ENCODE results near the gene SORT1.
A peak's percentile ranks its signal among the peaks of the same experiment; 100 is the strongest.

SORT1 gene

GRCh38 chr1:109369167-109369746, 28.5 kb downstream of the SORT1 start:
- no peak for TF ChIP-seq CTCF (conservative IDR thresholded peaks at IDR 0.05; ENCODE audit: low read depth, low read length)
- DNase-seq (ENCODE audit: low read depth), result peak; percentile 66
- H3K4me3 ChIP-seq (ENCODE audit: low read depth, low read length), result no peak overlapping the region

GRCh38 chr1:109368464-109368863, 29.3 kb downstream of the SORT1 start:
- peak; percentile 31 for TF ChIP-seq CTCF (conservative IDR thresholded peaks at IDR 0.05; ENCODE audit: low read depth, low read length)
- H3K4me3 ChIP-seq (ENCODE audit: low read depth, low read length), result no peak overlapping the region
- DNase-seq (ENCODE audit: low read depth), result no peak

GRCh38 chr1:109367626-109368025, 30.1 kb downstream of the SORT1 start:
- H3K4me3 ChIP-seq (ENCODE audit: low read depth, low read length), result no peak overlapping the region
- TF ChIP-seq CTCF (conservative IDR thresholded peaks at IDR 0.05; ENCODE audit: low read depth, low read length), result no peak
- no peak for DNase-seq (ENCODE audit: low read depth)

GRCh38 chr1:109365642-109366204, 32.0 kb downstream of the SORT1 start:
- no peak for TF ChIP-seq CTCF (conservative IDR thresholded peaks at IDR 0.05; ENCODE audit: low read depth, low read length)
- peak; percentile 47 for DNase-seq (ENCODE audit: low read depth)
- no peak overlapping the region for H3K4me3 ChIP-seq (ENCODE audit: low read depth, low read length)

- DNase-seq (ENCODE audit: low read depth), result no peak
- H3K4me3 ChIP-seq (ENCODE audit: low read depth, low read length), result no peak overlapping the region
- TF ChIP-seq CTCF (conservative IDR thresholded peaks at IDR 0.05; ENCODE audit: low read depth, low read length), result no peak
These were observed 36.1 kb downstream of the SORT1 start for GRCh38 chr1:109361649-109362048.

GRCh38 chr1:109361069-109361468, 36.6 kb downstream of the SORT1 start:
- no peak for TF ChIP-seq CTCF (conservative IDR thresholded peaks at IDR 0.05; ENCODE audit: low read depth, low read length)
- DNase-seq (ENCODE audit: low read depth), result no peak
- no peak overlapping the region for H3K4me3 ChIP-seq (ENCODE audit: low read depth, low read length)

GRCh38 chr1:109357616-109358015, 40.1 kb downstream of the SORT1 start:
- no peak overlapping the region for H3K4me3 ChIP-seq (ENCODE audit: low read depth, low read length)
- TF ChIP-seq CTCF (conservative IDR thresholded peaks at IDR 0.05; ENCODE audit: low read depth, low read length), result no peak
- peak; percentile 44 for DNase-seq (ENCODE audit: low read depth)

Data from choroid plexus epithelial cell (primary cell).